ENCODE results near the gene ZNF318.
"Not testable (repeated sequence)": the region's sequence is repeated elsewhere in the genome, so short reads cannot be mapped to it uniquely, and the experiment has no call there.

ZNF318 gene, protein sequence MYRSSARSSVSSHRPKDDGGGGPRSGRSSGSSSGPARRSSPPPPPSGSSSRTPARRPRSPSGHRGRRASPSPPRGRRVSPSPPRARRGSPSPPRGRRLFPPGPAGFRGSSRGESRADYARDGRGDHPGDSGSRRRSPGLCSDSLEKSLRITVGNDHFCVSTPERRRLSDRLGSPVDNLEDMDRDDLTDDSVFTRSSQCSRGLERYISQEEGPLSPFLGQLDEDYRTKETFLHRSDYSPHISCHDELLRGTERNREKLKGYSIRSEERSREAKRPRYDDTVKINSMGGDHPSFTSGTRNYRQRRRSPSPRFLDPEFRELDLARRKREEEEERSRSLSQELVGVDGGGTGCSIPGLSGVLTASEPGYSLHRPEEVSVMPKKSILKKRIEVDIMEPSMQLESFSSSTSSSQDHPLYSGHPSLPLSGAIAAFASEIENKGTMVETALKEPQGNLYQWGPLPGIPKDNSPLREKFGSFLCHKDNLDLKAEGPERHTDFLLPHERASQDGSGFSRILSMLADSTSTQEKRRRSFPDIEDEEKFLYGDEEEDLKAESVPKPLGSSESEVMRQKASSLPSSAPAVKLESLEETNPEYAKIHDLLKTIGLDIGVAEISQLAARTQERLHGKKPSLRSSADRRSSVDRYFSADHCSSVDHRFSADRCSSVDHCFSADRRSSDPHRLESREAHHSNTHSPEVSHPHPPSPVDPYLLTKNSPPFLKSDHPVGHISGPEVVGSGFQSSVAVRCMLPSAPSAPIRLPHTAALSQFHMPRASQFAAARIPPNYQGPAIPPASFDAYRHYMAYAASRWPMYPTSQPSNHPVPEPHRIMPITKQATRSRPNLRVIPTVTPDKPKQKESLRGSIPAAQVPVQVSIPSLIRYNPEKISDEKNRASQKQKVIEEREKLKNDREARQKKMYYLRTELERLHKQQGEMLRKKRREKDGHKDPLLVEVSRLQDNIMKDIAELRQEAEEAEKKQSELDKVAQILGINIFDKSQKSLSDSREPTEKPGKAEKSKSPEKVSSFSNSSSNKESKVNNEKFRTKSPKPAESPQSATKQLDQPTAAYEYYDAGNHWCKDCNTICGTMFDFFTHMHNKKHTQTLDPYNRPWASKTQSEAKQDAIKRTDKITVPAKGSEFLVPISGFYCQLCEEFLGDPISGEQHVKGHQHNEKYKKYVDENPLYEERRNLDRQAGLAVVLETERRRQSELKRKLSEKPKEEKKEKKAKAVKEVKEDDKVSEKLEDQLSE (N-terminal part only)

DNA sequence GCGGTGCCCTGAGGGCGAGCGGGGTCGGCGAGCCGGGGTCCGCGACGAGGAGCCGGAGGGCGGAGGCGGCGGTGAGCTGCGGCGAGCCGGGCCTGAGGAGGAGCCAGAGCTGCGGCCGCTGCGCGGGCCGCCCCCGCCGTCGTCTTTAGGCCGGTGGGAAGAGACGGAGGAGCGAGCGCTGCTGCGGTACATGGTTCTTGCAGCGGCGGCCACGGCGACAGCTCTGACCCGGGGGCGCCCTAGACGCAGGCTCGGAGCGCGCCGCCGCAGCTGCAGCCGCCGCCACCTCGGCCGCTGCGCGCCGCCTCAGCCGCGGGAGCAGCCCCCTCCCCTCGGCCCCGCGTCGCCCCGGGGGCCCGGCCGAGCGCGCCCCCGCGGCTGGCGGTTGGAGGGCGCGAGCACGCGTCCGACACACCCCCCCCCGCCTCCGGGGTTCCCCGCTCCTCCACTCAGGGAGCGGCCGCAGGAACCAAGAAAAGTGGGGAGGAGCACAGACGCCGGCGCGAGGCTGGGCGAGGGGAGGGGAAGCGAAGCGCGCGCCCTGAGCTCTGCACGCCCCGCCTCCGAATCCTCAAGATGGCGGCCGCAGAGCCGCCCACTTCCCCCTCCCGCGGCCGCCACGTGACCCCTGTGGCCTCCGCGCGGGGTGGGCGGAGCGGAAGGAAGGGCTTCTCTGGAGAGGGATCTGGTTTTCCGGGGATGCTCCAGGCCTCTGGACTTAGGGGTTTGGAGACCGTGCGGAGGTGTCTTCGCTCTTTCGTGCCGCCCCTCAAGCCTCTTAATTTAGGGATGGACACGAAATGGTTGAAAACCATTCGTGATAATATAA is at the start of gene ZNF318:
ZNF318 (minus strand) TSS at position 474 of the 829 bp plus-strand sequence; CDS start at position 192, 282 bp downstream.
- peak; percentile 94 for DNase-seq

DNA sequence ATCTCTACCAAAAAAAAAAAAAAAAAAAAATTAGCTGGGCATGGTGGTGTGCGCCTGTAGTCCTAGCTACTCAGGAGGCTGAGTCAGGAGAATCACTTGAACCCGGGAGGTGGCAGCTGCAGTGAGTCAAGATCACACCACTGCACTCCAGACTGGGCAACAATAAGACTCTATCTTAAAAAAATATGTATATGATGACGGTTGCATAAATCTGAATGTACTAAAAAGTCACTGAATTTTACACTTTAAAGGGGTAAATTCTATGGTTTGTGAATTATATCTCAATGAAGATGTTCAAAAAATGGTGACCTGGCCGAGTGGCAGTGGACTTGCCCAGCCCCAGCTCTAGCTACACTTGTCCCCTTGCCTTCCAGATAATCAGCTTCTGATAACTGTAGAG is 47.5 kb upstream of the ZNF318 start:
- DNase-seq: no peak

DNA sequence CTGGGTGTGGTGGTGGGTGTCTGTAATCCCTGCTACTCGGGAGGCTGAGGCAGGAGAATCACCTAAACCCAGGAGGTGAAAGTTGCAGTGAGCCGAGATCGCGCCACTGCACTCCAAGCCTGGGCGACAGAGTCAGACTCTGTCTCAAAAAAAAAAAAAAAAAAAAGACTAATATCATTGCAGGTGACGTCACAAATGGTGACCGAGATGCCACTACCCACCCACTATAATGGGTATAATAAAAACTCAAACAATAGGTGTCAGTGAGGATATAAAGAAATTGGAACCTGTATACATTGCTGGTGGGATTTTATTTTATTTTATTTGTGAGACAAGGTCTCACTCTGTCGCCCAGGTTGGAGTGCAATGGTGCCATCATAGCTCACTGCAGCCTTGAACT is 45.8 kb upstream of the ZNF318 start:
- not testable (repeated sequence) for DNase-seq

DNA sequence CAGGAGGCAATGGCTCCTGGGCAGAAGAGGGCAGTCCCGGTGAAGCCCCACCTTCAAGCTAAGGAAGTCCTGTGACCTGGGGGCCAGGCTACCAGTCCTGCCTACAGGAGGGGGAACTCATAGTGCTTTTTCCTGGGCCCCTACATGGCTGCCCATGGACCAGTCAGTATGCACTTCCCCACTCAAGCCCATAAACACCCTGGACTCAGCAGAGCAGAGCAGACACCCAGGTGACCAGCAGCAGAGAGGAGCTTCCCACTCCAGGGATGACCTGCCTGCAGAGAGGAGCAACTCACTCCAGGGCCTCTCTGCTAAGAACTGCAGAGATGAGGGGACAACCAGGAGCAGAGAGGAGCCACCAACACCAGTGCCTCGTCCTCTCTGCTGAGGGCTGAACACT is 43.6 kb upstream of the ZNF318 start:
- no peak for DNase-seq

DNA sequence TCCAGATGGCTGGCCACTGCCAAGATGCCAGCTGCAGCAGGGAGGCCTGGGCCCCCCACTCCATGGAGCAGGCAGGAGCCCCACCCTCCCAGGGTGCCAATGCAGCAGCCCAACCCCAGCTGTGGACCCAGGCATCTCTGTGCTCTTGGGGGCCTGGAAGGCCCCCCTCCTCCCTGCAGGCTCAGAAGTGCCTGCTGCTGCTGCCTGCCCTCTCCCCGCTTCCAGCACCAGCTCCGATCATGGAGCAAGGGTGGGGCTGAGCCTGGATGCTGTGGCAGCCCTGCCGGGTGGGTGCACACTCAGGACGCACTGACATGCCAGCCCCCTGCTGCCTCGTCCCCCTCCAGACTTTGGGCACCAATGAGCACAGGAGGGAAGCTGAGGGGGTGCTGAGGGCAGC is 43.1 kb upstream of the ZNF318 start:
- no peak for DNase-seq

DNA sequence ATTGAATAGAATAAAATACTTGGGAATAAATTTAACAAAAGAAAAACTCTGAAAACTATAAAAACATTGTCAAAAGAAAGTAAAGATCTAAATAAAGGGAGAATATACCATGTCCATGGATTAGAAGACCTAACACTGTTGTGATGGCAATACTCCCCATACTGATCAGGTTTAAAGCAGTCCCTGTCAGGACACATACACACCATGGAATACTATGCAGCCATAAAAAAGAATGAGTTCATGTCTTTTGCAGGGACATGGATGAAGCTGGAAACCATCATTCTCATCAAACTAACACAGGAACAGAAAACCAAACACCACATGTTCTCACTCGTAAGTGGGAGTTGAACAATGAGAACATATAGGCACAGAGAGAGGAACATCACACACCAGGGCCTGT is 41.3 kb upstream of the ZNF318 start:
- DNase-seq: not testable (repeated sequence)

DNA sequence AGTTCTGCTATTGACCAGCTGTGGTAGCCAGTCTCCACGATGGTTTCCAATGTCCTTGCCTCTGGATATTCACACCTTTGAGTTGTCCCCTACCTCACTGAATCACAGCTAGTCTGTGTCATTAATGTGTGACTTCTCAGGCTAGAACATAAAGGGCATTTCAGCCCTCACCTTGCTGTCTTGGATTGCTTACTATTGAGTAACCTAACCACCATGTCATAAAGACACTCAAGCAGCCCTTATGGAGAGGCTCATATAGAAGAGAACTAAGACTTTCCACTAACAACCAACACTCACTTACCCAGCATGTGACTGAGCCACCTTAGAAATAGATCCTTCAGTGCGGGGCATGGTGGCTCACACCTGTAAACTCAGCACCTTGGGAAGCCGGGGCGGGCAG is 38.8 kb upstream of the ZNF318 start:
- no peak for DNase-seq

DNA sequence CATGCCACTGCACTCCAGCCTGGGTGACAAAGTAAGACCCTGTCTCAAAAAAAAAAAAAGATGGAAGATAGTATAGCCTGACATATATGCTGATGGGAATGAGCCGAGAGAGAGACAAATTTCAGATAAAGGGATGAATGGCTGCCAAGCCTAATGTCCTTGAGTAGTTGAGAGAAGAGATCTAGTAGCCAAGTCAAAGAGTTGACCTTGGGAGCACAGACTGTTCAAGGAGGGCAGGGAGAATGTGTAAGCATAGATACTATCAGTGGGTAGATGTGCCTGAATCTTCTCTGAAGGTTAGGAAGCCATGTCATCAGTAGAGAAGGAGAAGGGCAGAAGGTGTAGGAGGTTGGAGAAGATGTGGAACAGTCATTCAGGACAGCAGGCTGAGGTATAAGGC is 37.8 kb upstream of the ZNF318 start:
- DNase-seq: no peak

DNA sequence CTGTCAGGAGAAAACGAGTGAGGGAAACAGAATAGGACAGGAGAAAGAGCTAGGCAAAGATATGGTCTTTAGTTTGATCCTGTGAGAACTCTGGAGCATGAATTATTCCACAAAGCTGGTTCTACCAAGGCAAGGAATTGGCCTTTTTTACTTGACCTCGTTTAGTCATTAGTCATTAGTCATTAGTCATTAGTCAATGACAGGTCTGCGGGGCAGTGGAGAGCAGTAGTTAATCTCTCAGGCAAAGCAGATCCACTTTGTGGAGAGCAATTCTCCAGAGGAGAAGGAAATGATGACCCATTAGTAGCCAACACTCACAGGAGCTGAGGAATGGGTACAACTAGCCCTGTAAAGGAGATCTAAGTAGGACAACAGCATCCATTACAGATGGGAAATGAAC is 35.9 kb upstream of the ZNF318 start:
- DNase-seq: no peak

DNA sequence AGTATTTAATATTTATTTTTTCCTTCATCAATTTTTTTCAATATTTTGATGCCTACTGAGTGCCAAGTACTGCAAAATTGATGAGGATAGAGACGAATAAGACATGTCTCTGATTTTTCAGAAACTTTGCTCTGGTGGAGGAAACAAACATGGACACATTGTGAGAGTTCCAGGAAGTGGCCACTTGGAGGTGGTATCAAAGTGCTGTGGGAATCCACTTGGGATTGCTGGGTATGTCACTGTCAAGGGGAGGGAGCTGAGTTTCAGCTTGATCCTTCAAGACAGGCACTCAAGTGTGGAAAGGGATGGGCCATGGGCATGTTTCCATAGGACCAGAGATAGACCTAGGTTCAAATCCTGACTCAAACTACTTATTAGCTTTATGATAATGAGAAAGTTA is 33.4 kb upstream of the ZNF318 start:
- DNase-seq: no peak

DNA sequence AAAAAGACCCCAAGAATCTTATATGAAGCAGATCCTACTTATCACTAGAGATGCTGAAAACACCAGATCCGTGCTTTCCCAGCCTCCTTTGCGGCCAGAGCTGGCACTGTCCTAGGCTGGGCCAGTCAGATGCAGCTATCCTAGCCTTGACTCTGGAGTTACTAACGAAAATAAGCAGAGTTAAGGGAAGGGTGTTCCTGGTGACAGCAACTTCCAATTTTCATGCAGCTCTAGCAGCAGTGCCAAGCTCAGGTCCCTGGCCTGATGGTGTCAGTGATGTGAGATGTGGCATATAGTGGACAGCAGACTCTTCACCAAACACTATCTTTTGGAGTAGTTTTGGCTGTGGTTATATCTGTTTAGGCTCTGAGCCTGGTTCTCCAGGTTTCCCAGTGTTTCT is 32.3 kb upstream of the ZNF318 start:
- no peak for DNase-seq

DNA sequence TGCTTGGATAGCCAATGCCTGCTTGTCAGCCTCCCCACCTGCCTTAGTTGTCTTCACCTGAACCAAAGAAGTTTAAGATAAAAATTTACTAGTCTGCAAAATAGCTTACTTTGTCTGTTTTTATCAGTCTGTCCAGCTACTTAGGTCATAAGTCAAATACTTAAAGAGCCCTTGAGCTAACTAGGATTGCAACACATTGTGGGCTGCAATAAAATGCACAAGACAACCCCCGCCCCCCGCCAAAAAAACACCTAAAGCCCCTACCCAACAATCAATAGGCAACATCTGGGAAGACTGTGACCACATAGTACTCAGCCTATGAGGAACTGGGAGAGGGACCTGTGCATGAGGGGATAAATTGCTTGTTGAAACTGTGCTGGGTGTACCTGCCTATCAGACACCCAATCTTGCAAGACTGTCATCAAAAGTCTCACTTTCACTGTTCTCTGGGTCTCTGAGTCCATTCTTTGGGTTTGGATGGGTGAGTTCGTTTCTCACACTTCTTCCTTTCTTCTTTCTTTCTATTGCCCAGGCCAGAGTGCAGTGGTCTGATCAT is 30.6 kb upstream of the ZNF318 start:
- DNase-seq: no peak

DNA sequence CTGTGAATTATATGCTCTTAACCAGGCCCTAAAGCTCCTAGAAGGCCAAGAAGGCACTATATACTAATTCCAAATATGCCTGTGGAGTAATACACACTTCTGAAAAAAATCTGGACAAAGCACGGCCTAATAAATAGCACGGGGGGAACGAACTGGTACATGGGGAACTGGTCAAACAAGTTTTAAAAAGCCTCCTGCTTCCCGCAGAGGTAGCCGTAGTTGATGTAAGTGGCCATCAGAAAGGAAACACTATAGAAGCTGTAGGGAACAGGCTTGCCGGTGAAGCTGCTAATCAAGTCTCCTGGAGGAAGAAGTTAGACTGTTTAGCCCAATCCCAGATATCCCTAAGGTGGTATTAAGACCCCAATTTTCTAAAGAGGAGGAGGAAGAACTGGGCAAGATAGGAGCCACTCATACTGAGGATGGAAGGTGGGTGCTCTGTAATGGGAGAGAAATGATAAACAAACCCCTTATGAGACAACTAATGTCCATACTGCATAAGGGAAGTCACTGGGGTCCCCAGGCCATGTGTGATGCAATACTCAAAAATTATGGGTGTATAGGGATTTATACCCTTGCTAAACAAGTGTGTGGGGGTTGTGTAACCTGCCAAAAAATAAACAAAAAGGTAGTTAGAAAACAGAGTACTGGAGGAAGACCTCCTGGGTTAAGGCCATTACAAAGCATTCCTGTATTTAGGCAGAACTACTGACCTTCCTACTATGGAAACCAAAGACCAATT is 27.1 kb upstream of the ZNF318 start:
- DNase-seq: no peak

DNA sequence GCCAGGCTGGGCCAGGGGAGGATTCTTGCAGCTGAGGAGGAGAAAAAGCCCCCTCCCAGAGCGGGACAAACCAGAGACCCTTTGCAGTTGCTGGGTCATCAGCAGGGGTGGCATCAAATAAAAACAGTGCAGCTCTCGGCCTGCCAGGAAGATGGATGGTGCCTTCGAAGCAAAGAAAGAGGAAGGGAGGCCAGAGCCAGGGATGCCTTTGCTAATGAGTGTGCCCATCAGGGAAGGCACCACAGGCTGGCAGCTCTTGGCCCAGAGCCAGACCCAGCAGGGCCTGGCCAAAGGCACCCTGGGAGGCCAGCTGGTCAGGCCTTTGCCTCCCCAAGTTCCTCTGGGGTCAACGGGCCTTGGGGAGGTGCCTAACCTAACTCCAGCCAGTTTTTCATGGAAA is 26.3 kb upstream of the ZNF318 start:
- no peak for DNase-seq

DNA sequence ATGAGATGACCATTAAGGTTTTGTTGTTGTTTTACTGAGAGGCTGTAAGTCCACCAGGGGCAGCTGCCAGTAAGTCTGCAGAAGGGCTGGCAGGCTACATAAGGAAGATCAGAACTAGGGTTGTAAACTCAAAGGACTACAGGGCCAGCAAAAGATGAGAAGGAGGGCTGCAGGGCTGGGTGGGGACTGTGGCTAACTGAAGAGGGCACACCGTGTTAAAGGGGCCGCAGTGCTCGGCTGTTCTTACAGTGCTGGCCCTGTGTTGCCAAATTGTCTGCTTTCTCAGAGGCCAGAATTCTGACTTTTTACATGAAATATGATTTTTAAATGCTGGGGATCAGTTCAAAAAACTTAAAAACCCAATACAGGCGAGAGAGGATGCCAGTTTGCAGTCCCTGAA is 25.5 kb upstream of the ZNF318 start:
- no peak for DNase-seq

DNA sequence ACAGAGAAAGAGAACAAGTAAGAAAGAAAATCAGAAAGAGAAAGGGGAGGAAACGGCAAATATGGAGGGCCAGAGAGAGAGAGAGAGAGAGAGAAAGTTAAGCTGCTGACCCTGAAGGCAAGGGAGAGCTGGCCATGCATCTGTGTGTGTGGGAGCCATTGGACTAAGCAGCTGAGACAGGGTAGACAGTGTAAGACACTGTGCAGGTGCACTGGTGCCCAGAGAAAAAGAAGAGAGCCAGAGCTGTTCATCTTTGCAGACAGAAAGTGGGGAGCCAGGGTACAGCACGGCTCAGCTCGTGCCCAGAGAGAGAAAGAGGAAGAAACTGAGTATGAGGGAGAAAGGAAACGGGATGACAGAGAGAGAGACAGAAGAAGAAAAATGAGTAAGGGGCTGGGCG is 24.2 kb upstream of the ZNF318 start:
- no peak for DNase-seq

DNA sequence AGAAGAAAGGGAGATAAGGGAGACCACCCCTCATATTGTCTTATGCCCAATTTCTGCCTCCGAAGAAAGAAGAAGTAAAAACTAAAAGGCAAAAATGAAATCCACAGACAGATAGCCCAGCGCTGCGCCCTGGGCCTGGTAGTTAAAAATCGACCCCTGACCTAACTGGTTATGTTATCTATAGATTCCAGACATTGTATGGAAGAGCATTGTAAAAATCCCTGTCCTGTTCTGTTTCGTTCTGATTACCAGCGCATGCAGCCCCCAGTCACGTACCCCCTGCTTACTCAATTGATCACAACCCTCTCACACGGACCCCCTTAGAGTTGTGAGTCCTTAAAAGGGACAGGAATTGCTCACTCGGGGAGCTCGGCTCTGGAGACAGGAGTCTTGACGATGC is 23.7 kb upstream of the ZNF318 start:
- not testable (repeated sequence) for DNase-seq

DNA sequence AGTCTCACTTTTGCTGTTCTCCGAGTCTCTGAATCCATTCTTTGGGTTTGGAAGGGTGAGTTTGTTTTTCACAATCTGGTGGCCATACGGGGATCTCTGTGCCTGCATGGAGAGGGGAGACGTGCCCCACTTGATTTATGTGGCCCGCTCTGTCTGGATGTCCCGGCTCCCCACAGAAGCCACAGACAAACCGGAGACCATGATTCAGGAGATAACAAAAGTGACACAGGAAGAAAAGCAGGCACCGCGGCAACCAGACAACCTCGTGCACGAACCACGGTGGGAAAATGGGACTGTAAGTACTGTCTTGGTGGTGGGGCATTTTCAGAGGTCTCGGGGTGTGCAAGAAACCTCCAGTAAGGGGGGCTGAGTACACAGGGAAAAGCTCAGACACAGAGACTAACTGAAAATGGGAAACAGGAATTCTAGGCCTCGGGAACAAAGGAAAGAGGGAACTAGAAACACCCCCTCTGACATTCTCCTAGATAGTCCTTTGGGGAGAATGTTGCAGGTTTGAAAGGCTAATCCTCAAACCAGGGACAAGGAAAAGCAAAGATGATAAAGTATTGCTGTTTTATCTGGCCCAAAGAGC is 22.1 kb upstream of the ZNF318 start:
- DNase-seq: peak; percentile 12

DNA sequence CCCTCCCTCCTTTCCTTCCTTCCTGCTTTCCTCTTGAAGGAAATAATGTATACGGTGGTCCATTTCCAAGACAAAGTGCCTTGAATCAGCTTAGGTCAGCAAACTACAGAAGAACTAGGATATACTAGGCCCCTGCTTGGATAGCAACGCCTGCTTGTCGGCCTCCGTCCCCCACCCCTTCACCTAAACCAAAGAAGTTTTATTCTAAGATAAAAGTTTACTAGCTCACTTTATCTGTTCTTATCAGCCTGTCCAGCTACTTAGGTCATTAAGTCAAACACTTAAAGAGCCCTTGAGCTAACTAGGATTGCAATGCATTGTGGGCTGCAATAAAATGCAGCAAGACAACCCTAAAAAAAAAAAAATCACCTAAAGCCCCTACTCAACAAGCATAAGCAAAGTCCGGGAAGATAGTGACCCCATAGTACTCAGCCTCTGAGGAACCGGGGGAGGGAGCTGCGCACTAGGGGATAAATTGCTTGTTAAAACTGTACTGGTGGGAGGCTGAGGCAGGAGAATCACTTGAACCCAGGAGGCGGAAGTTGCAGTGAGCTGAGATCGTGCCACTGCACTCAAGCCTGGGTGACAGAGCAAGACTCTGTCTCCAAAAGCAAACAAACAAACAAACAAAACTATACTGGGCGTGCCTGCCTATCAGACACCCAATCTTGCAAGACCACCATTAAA is 21.4 kb upstream of the ZNF318 start:
- not testable (repeated sequence) for DNase-seq

DNA sequence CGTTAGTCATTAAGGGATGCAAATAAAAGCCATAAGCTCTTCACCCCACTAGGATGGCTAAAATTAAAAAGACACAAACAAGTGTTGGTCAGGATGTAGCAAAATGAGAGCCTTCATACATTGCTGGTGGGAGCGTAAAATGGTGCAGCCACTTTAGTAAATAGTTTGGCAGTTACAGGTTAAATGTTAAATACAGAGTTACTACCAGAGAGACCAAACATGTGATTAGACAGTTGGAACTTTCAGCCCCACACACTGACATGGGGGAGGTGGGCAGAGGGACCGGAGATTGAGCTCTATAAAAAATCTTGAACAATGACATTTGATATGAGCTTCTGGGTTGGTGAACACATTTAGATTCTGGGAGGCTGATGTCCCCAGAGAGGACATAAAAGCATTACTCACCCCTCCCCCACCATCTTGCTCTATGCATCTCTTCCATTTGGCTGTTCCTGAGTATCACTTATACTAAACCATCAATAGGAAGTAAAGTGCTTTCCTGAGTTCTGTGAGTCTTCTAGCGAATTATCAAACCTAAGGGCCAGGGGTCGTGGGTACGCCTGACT is 20.4 kb upstream of the ZNF318 start:
- no peak for DNase-seq

Data from stimulated activated CD4-positive, alpha-beta T cell treated with anti-CD3 and anti-CD28 coated beads, Interleukin-4, amount 100 ng/mL, for 1 hour (primary cell).